Sigmoid colon (tissue), 7 donors: ENCODE results near the gene NCKAP5. TPM values are rescaled to one million over a fixed set of nuclear protein-coding genes. Genes with fewer than 3 reads are reported as not detected.

ENCODE experiments used
- DNase-seq: peaks from one replicate; pipeline ENCODE4 v3.0.0-alpha.2; 2019
- H3K27ac ChIP-seq, 4 donors: fragments of 200-600 bp; sonication (generic); one replicate each; pipeline ENCODE4 v1.5.1; 2016 to 2019; ENCODE audit warnings: mild to moderate bottlenecking in 1 of 4
- H3K27me3 ChIP-seq, 3 donors: fragments of 200-600 bp; sonication (generic); one replicate each; pipeline ENCODE4 v1.5.1; 2019; ENCODE audit warnings: mild to moderate bottlenecking in 1 of 3
- H3K36me3 ChIP-seq, 4 donors: fragments of 200-600 bp; sonication (generic); one replicate each; pipeline ENCODE4 v1.5.1; 2016 to 2019
- H3K4me1 ChIP-seq, 4 donors: fragments of 200-600 bp; sonication (generic); one replicate each; pipeline ENCODE4 v1.5.1; 2017 to 2019
- H3K4me3 ChIP-seq, 4 donors: fragments of 200-600 bp; sonication (generic); one replicate each; pipeline ENCODE4 v1.5.1; 2017 to 2019; ENCODE audit warnings: mild to moderate bottlenecking in 2 of 4, moderate library complexity in 1 of 4
- H3K9me3 ChIP-seq, 4 donors: fragments of 200-600 bp in 3 of 4; sonication (generic) in 3 of 4; one replicate each; pipeline versions ENCODE4 v1.5.1 to v1.6.1; 2013 to 2019
- CTCF ChIP-seq, 4 experiments: fragments of 450-650 bp in 3 of 4; fragments of 200-600 bp in 1 of 4; IDR thresholded peaks; one replicate each; pipeline ENCODE4 v1.5.1; 2016 to 2019; ENCODE audit warnings: antibody characterized with exemption in 4 of 4, mild to moderate bottlenecking in 3 of 4, moderate library complexity in 2 of 4
- EP300 ChIP-seq, 4 donors: sonication (generic); formaldehyde crosslinking; IDR thresholded peaks; one replicate each; pipeline ENCODE4 v1.6.1; 2017; ENCODE audit warnings: antibody characterized with exemption in 4 of 4
- POLR2A ChIP-seq, 2 donors: fragments of 450-650 bp; IDR thresholded peaks; one replicate each; pipeline ENCODE4 v1.6.1; 2016; ENCODE audit warnings: antibody characterized with exemption in 2 of 2, mild to moderate bottlenecking in 2 of 2, moderate library complexity in 2 of 2
- POLR2AphosphoS5 ChIP-seq, 4 donors: sonication (generic); formaldehyde crosslinking; IDR thresholded peaks; one replicate each; pipeline ENCODE4 v1.6.1; 2017; ENCODE audit warnings: antibody characterized with exemption in 4 of 4
- WGBS, 2 donors: extraction: QIAGEN DNeasy Blood & Tissue Kit; methylation state at CpG; one replicate each; pipeline ENCODE4 v1.1.7; 2013; 5-methylcytosine and 5-hydroxymethylcytosine counted together
- intact Hi-C: fragments of 100-400 bp; cut with DNase I; formaldehyde crosslinking; loops from one replicate; pipeline ENCODE4 v1.15.1; 2023
- polyA plus RNA-seq, 3 donors: library from polyadenylated mRNA; stranded (reverse); fragments of 200-250 nt; gene quantifications; one replicate each; pipeline ENCODE4 v1.2.3, GENCODE V29; 2013
- total RNA-seq, 4 donors: library from RNA; depleted of rRNA; stranded (reverse); fragments of >200 nt; gene quantifications; one replicate each; pipeline ENCODE4 v1.1.0, GENCODE V29; 2016
- donor health status: healthy with polysubstance abuse.
- donor health status: Bipolar disorder and iron deficiency.
- donor health status: healthy.

The NCKAP5 gene
- total and polyA plus RNA-seq, 7 donors = under 0.01 to 3.7 (median 0.60) TPM

DNA sequence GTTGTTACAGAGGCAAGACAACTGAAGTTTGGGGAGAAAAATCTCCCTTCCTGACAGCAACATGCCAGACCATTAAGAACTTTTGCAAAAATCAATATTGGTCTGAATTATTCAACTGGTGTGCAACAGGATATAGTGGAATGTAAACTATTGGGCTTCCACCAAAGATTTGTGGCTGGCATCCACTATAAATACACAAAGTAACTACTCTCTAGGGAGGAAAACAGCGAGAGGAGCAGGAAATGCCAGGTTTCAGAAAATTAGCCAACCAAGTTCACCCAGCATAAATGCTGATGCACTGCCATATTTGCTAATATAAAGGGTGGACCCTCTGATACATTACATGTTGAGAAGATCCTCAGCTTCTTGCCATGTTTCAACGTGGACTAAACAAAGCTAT, 630.6 kb downstream of the NCKAP5 start:
- H3K9me3 ChIP-seq = no peaks in the 10 kb centered on the region
- DNase-seq = no peak
- H3K4me3 ChIP-seq = no peak overlapping the region
- H3K36me3 ChIP-seq = no peaks in the 10 kb centered on the region
- no peaks in the 10 kb centered on the region for H3K27me3 ChIP-seq
- 45 to 63% methylated on average over 2 of the region's 2 CpGs for WGBS, 2 donors
- TF ChIP-seq POLR2A (IDR thresholded peaks at IDR 0.05) (no peak), CTCF (IDR thresholded peaks at IDR 0.05) (no peak), POLR2AphosphoS5 (IDR thresholded peaks at IDR 0.05) (no peak), EP300 (IDR thresholded peaks at IDR 0.05) (no peak)
- no peaks in the 10 kb centered on the region for H3K4me1 ChIP-seq
- intact Hi-C loops = no loop called here
- H3K27ac ChIP-seq = no peak overlapping the region

DNA sequence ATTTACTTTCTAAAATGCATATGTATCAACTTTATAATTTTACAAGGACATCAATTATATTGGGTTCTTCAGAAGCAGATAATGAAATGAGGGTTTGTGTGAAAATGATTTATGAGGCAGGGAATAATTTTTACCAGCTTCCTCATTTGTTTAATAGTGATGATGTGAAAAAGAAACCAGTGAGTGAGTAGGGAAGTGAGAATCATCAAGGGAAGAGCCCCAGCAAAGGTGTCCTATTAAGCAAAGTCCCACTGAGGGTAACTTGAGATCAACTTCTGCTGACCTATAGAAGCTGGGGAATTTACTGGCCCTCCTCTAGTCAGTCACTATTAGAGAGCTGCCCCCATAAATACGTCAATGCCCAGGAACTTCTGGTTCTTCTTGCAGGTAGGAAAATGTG, 631.5 kb downstream of the NCKAP5 start:
- no peak for DNase-seq
- no peaks in the 10 kb centered on the region for H3K36me3 ChIP-seq
- no peak overlapping the region for H3K27ac ChIP-seq
- H3K27me3 ChIP-seq = no peaks in the 10 kb centered on the region
- H3K9me3 ChIP-seq = no peaks in the 10 kb centered on the region
- 80 to 87% methylated on average over 1 of the region's 1 CpG for WGBS, 2 donors
- TF ChIP-seq POLR2AphosphoS5 (IDR thresholded peaks at IDR 0.05) (no peak), EP300 (IDR thresholded peaks at IDR 0.05) (no peak), CTCF (IDR thresholded peaks at IDR 0.05) (no peak), POLR2A (IDR thresholded peaks at IDR 0.05) (no peak)
- intact Hi-C loops = no loop called here
- H3K4me1 ChIP-seq = no peaks in the 10 kb centered on the region
- H3K4me3 ChIP-seq = no peak overlapping the region

GRCh38 chr2:132936261-132936660, 632.0 kb downstream of the NCKAP5 start:
- no peak overlapping the region for H3K4me3 ChIP-seq
- 7 to 44% methylated on average over 1 of the region's 1 CpG for WGBS, 2 donors
- no peak for DNase-seq
- TF ChIP-seq POLR2AphosphoS5 (IDR thresholded peaks at IDR 0.05) (no peak), EP300 (IDR thresholded peaks at IDR 0.05) (no peak), POLR2A (IDR thresholded peaks at IDR 0.05) (no peak), CTCF (IDR thresholded peaks at IDR 0.05) (no peak)
- H3K36me3 ChIP-seq = no peaks in the 10 kb centered on the region
- no peaks in the 10 kb centered on the region for H3K9me3 ChIP-seq
- no peaks in the 10 kb centered on the region for H3K27me3 ChIP-seq
- no peak overlapping the region for H3K27ac ChIP-seq
- intact Hi-C loops = no loop called here
- no peaks in the 10 kb centered on the region for H3K4me1 ChIP-seq

GRCh38 chr2:132929786-132930185, 638.5 kb downstream of the NCKAP5 start:
- DNase-seq = no peak
- WGBS, 2 donors = 83 to 89% methylated on average over 6 of the region's 6 CpGs
- intact Hi-C loops = no loop called here

More at GRCh38 chr2:132929786-132930185, 638.5 kb downstream of the NCKAP5 start:
- TF ChIP-seq EP300 (IDR thresholded peaks at IDR 0.05) (no peak), POLR2A (IDR thresholded peaks at IDR 0.05) (no peak), CTCF (IDR thresholded peaks at IDR 0.05) (no peak), POLR2AphosphoS5 (IDR thresholded peaks at IDR 0.05) (no peak)
- no peaks in the 10 kb centered on the region for H3K9me3 ChIP-seq
- H3K36me3 ChIP-seq = no peaks in the 10 kb centered on the region
- H3K4me3 ChIP-seq = no peak overlapping the region
- no peaks in the 10 kb centered on the region for H3K27me3 ChIP-seq
- H3K27ac ChIP-seq = no peak overlapping the region
- H3K4me1 ChIP-seq = no peaks in the 10 kb centered on the region
